AG04449 (cell line): ENCODE data around the gene ECI1.
A peak's percentile ranks its signal among the peaks of the same experiment; 100 is the strongest.

Source experiments
- CTCF ChIA-PET: fragments of 350-600 bp; formaldehyde crosslinking; extraction: SDS; loops from one replicate; lab custom pipeline; 2021; ENCODE audit warnings: antibody characterized with exemption; lab: Yijun Ruan, JAX
- POLR2A ChIA-PET: fragments of 400-600, 350-600 bp; formaldehyde crosslinking; extraction: SDS; loops from one replicate; lab custom pipeline; 2020; ENCODE audit warnings: antibody characterized with exemption, inconsistent platforms; lab: Yijun Ruan, JAX
- DNase-seq: peaks from one replicate; pipeline ENCODE4 v3.0.0-alpha.2; 2010; ENCODE audit warnings: low read depth, low spot score
- H3K4me3 ChIP-seq: 2 replicates; pipeline ENCODE4 v1.5.1; 2011; ENCODE audit warnings: low read depth, mild to moderate bottlenecking, control low read depth, low read length
- TF ChIP-seq, protein P1 (sequence below): IDR thresholded peaks from one replicate; pipeline ENCODE4 v1.5.1; 2011; ENCODE audit warnings: mild to moderate bottlenecking, moderate library complexity, low read length, control low read depth, inconsistent platforms; ENCODE audit not compliant: insufficient read depth; ENCODE audit errors: missing control alignments

ECI1 gene

DNA sequence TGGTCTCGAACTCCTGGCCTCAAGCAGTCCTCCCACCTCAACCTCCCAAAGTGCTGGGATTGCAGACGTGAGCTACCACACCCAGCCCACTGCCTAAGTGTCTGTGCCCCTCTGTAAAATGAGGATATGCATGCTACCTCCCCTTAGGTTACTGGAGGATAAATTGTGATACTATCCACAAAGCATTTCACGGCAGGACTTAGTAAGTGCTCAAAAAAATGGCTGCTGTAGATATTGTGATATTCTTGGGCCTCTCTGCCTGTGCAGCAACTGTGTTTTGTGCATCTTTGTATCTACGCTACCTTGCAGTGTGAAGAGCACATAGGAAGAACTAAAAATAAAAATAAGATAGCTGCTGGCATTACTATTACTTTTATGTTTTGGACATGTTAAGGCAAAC lies 53.1 kb downstream of the ECI1 start:
- H3K4me3 ChIP-seq, result no peak overlapping the region
- TF ChIP-seq, protein P1, sequence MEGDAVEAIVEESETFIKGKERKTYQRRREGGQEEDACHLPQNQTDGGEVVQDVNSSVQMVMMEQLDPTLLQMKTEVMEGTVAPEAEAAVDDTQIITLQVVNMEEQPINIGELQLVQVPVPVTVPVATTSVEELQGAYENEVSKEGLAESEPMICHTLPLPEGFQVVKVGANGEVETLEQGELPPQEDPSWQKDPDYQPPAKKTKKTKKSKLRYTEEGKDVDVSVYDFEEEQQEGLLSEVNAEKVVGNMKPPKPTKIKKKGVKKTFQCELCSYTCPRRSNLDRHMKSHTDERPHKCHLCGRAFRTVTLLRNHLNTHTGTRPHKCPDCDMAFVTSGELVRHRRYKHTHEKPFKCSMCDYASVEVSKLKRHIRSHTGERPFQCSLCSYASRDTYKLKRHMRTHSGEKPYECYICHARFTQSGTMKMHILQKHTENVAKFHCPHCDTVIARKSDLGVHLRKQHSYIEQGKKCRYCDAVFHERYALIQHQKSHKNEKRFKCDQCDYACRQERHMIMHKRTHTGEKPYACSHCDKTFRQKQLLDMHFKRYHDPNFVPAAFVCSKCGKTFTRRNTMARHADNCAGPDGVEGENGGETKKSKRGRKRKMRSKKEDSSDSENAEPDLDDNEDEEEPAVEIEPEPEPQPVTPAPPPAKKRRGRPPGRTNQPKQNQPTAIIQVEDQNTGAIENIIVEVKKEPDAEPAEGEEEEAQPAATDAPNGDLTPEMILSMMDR, result no peak
- ChIA-PET POLR2A (interaction anchor here (0.5 kb wide), 1 partner anchor 1674 kb away, joined by 4 read pairs; no protein-coding TSS in a partner anchor), CTCF (interaction anchor here (1.2 kb wide), 1 partner anchor 58 kb away, joined by 3 read pairs; no protein-coding TSS in a partner anchor)
- DNase-seq, result no peak

DNA sequence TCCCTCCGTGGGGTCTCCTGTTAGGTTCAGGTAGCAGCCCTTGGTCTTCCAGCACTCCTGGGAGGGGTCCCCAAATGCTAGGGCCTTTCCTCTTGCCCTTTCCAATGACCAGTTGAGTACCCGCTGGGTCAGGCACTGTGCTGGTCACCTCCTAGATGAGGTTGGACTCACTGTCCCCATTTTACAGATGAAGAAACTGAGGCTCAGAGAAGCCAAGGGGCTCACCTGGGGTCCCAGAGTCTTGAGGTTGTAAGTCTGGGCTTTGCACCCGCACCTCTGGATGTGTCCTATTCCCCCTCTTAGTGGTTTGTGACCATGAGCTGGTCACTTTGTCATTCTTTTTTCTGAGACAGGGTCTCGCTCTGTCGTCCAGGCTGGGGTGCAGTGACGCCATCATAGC lies 53.6 kb downstream of the ECI1 start:
- TF ChIP-seq, protein P1, result no peak
- POLR2A ChIA-PET, result no interaction called here
- no peak for DNase-seq
- H3K4me3 ChIP-seq, result no peak overlapping the region
- CTCF ChIA-PET, result interaction anchor here (1.2 to 1.4 kb wide), 2 partner anchors 9 to 57 kb away, joined by 3 read pairs; no protein-coding TSS in a partner anchor

DNA sequence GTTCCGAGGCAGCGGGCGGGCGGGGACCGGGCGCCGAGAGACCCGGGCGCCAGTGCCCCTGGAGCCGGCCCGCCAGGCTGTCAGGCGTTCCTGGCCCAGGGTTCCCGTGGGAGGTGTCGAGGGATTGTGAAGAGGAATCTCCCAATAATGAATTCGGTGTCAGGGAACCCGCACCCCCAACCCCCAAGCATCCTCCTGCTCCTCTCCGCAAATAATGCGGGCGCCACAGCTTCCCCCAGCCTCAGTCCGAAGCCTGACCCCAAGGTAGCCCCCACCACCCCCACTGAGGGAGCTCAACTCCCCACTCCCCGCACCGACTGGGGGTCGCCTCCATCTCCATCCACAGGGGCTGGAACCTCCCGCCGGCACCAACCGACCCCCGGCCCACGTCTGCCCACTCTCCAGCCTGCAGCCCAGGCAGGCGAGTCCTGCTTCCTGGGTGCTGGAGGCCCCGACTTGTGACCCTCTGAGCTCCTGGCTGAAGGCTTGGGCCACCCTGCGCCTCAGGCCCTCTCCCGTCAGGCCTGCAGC lies 54.3 kb downstream of the ECI1 start:
- DNase-seq, result no peak
- TF ChIP-seq, protein P1, result no peak
- ChIA-PET CTCF (interaction anchor here (1.4 kb wide), 1 partner anchor 9 kb away, joined by 3 read pairs; no protein-coding TSS in a partner anchor), POLR2A (interaction anchor here (1.3 kb wide), 1 partner anchor 43 kb away, joined by 5 read pairs; no protein-coding TSS in a partner anchor)
- no peak overlapping the region for H3K4me3 ChIP-seq

- CTCF ChIA-PET, result interaction anchor here (1.4 kb wide), 1 partner anchor 10 kb away, joined by 3 read pairs; no protein-coding TSS in a partner anchor
- TF ChIP-seq, protein P1, result no peak
- no peak for DNase-seq
- H3K4me3 ChIP-seq, result peak within 1 kb of the TSS; percentile 42
- POLR2A ChIA-PET, result interaction anchor here (1.3 kb wide), 1 partner anchor 42 kb away, joined by 5 read pairs; no protein-coding TSS in a partner anchor
Measured at GRCh38 chr16:2196162-2196980, 55.0 kb downstream of the ECI1 start, which contains the start of gene CASKIN1. CASKIN1 (minus strand) TSS chr16:2196605; CDS start chr16:2196432, 173 bp downstream.

DNA sequence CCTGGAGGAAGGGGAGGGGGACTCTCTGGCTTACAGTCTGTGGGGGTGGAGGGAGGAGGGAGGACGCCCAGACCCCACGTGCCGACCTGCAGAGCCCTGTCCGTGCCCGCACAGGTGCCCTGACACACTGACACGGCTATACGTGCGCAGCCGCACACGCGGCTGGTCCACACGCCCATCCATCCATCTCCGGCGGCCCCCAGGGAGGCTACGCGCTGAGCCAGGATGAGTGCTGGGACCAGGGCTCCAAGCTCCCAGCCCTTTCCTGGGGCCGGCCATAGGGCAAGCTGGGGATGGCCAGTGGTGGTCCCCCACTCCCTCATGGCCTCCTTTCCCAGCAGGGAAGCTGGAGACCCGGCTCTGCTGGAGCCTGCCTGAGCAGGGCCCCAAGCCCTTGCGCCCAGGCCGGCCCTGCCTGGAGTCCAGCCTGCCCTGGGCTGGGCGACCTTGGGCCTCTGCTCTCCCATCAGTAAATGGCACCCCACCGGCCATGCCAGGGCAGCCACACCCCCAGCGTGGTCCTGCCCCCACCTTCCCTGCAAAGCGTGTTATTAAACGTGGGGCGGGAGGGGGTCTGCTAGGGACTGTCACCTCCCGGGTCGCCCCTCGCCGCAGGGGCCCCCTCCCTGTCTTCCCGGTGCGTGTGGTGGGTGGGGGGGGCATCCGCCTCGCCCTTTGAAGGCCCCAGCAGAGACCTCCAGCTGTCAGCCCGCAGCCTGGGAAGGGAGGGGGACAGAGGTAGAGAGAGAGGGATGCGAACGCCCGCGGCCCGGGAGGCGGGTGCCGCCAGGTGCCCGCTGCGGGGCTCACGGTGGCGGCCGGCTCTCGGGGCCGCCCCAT lies 55.8 kb downstream of the ECI1 start:
- TF ChIP-seq, protein P1, result no peak
- ChIA-PET POLR2A (interaction anchor here (1.3 to 1.9 kb wide), 2 partner anchors 40 to 41 kb away, joined by 5 to 11 read pairs; partner anchors contain the start of gene TRAF7), CTCF (interaction anchor here (1.6 to 2.1 kb wide), 4 partner anchors 8 to 56 kb away, joined by 3 to 10 read pairs (median 6); partner anchors contain the start of gene ECI1)
- no peak for DNase-seq
- no peak overlapping the region for H3K4me3 ChIP-seq
